ENCODE data around the gene PRKCB.

PRKCB gene

DNA sequence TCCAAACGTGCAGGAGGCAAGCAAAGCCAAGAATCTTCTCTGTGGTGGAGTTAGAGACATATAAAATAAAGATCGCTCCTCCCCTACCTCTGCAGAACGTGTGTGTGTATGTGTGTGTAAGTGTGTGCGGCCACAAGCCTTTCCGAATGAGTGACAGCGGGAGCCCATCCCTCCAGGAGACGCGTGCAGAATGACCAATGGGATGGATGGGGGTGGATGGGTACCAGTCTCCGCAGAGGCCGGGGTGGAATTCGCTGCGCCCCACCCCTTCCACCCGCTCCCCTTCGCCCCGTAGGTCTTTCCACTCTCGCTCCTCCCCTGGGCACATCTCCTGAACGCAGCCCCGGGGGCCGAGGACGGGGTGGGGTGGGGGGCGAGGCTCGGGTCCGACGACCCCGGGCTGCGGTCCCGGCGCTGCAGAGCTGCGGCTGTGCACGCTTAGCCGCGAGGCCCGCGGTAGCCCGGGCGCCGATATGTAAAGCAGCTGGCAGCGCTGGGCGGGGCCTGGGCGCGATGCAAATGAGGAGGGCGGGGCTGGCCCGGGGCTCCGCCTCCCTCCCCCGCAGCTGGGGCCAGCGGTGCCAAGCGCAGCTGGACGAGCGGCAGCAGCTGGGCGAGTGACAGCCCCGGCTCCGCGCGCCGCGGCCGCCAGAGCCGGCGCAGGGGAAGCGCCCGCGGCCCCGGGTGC, at the start of gene PRKCB:
TSS of gene PRKCB (plus strand) at position 594 of the 688 bp plus-strand sequence.
- peak; percentile 89 for DNase-seq (ENCODE audit: low spot score)

DNA sequence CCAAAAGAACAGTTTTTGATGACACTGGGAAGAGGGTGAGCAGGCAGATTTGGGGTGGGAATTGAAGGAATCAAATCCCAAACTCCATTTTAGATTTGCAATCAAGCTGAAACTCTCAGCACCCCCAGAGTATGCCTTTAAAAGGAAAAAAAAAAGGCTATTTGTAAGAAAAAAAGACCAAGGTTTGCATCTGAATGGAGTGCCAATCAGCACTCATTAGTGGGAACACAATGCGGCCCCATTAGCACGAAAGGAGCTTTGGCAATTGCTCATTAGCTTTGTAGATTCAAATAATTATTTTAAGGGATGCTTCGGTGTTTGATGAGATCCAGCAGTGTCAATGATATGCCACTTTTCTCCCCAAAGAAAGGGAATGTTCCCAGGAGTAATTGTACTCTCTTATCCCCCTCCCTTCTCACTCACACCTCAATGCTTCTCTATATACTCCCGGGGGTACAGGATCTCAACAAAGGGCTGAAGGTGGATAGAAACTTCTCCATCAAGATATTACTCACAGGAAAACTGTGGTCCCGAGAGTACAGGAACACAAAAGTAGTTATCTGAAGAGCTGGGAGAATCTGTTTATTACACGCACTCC, 48.7 kb upstream of the PRKCB start:
- DNase-seq (ENCODE audit: low spot score) = no peak

DNA sequence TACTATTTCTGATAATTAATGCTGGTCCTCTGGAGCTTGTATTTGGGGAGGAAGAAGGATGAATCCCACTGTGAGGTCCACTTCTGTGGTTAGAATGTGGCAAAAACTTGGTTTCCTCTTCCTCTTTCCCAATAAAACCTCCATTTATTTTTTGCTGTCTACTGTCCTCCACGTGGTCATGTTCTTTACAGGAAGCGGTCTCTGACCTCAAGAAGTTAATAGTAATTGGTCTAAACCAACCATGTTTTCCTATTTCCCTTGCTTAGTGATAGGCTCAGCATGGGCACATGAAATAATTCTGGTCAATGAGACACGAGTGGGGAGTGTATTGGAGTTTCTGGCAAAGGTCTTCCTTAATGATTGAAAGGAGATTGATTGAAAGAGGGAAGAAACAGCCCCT, 47.1 kb upstream of the PRKCB start:
- DNase-seq (ENCODE audit: low spot score) = no peak

DNA sequence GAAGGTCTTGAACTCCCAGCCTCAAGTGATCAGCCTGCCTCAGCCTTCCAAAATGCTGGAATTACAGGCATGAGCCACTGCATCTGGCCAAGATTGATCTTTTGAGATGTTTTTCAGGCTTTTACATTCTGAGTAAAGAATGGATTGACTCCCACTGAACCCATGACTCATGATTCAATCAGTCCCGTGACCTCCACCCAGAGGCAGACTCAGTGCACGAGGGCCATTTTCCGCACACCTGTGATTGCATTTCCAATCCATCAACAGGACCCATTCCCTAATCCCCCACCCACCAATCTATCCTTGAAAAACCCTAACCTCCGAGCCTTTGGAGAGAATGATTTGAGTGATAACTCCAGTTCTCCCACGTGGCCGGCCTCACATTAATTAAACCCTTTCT, 40.4 kb upstream of the PRKCB start:
- DNase-seq (ENCODE audit: low spot score) = no peak

DNA sequence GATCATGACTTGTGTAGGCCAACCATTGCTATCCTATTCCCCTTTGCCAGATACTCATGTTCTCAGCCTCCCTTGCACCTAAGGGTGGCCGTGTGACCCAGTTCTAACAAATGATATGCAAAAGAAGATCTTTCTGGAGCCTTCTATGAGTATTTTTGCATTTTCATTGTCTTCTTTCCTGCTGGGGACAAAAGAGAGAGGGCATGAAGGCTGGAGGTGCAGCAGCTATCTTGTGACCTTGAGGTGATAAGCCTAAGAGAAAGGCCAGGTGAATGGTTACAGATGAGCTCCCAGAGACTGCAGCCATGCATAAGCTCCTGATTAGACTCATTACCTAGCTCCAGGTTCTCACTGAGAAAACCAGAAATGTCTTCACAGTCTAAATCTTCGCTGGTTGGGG, 38.8 kb upstream of the PRKCB start:
- no peak for DNase-seq (ENCODE audit: low spot score)

DNA sequence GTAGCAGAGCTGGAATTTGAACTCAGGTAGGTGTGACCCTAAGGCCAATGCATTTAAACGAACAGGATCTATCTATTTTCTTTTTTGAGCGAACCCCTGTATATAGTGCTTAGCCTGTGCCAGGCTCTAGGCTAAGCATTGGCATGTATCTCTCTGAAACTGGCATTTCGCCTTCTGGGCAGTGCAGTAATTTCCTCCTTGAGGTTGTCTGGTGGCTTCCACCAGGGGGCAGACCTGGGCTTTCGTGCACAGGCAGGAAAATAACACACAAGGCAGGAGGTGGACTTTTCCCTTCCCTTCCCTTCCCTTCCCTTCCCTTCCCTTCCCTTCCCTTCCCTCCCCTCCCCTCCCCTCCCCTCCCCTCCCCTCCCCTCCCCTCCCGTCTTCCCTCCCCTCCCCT, 34.4 kb upstream of the PRKCB start:
- peak; percentile 77 for DNase-seq (ENCODE audit: low spot score)

DNA sequence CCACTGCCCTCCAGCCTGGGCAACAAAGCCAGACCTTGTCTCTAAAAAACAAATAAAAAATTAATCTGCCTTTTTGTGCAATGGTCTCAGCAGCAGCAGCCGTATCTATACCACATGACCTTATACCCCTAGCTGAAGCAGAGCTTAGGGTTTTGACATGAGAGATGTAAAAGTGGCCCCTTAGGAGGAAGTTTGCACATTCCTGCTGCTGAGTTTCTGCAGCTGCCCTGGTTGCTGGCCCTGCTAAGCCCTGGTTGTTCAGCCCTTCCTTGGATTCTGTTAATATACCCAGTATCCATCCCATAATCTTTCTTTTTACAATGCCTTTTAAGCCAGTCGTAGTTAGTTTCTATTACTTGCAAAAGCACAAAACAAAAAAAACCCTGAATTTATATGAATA, 33.0 kb upstream of the PRKCB start:
- no peak for DNase-seq (ENCODE audit: low spot score)

DNA sequence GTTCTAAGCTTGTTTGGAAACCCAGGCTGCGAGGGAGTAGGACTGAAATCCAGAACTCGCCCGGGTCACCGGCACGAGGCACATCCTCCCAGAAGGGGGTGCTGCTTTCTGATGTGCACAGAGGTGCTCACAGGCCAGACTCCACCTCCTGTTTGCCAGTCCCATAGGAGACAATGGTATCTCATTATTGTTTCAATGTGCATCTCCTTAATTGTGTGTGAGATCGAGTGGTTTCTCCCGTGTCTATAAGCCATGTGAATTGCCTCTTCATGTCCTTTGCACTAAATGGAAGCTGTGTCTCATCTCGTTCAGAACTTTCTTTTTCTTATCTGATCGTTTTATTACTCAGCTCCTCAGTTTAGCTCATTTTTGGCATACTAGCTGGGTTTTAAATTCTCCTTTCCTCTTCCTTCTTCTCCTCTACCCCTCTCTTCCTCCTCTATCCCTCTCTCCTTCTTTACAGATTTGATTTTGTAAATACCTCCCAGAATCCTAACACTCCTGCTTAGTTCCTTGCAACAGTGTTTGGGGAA, 32.1 kb upstream of the PRKCB start:
- DNase-seq (ENCODE audit: low spot score) = peak; percentile 75

DNA sequence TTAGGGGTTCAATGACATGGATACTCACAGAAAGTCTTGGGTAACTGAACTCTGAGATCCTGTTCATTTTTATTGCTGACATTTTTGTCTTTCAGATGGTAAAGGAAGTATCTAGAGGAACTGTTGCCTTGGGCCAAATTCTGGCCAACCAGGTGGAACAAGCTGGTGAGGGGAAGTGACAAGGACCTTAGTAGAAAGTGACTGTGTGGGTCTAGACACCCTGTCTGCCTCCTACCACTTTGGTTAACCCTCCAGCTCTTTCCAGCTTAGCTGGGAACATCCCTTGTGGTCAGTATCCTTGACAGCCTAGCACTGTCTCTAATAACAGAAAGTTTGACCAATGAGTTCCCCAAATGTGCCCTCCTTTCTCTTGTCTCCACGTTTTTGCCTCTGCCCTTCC, 28.8 kb upstream of the PRKCB start:
- DNase-seq (ENCODE audit: low spot score) = no peak

DNA sequence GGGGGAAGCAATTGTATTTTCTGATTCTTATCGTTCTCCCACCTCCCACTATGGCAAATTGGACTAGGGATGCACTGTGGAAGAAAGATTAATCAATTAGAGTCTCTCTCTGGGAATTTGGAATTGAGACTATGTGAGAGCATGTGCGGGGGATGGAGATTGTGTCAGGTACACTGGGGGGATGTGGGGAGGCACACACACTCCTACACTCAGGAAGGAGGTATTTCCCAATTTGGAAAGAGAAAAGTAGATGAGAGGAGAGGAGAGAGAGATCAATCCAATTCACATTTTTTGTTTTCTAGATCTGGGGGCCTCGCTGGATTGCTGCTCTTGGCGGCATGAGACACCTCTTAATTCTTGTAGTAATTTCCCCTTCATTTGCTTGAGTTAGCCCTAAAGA, 14.3 kb upstream of the PRKCB start:
- DNase-seq (ENCODE audit: low spot score) = no peak

DNA sequence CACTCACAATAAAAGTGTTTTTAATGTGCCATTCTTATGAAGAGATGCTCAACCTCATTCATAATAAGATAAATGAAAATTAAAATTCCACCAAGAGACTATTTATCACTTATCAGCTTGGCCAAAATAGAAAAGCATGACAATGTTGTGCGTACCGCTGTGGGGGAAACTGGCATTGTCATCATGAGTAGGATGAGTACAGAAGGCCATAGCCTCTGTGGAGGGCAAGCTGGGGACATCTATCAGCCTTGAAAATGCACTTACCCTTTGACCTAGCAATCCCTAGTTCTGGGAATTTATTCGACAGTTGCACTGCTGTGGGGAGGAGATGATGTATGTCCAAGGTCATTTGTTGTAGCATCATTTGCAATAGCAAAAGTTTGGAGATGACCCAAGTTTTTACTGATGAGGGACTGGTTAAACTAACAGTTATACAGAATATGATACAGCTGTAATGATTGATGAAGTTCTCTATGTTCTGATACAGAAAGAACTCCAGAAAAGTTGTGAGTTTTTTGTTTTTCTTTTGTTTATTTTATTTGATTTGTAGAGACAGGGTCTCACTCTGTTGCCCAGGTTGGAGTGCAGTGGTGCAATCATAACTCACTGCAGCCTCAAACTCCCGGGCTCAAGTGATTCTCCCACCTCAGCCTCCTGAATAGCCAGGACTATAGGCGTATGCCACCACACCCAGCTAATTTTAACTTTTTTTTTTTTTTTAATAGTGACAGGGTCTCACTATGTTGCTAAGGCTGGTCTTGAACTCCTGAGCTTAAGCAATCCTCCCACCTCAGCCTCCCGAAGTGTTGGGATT, 13.7 kb upstream of the PRKCB start:
- DNase-seq (ENCODE audit: low spot score) = no peak

DNA sequence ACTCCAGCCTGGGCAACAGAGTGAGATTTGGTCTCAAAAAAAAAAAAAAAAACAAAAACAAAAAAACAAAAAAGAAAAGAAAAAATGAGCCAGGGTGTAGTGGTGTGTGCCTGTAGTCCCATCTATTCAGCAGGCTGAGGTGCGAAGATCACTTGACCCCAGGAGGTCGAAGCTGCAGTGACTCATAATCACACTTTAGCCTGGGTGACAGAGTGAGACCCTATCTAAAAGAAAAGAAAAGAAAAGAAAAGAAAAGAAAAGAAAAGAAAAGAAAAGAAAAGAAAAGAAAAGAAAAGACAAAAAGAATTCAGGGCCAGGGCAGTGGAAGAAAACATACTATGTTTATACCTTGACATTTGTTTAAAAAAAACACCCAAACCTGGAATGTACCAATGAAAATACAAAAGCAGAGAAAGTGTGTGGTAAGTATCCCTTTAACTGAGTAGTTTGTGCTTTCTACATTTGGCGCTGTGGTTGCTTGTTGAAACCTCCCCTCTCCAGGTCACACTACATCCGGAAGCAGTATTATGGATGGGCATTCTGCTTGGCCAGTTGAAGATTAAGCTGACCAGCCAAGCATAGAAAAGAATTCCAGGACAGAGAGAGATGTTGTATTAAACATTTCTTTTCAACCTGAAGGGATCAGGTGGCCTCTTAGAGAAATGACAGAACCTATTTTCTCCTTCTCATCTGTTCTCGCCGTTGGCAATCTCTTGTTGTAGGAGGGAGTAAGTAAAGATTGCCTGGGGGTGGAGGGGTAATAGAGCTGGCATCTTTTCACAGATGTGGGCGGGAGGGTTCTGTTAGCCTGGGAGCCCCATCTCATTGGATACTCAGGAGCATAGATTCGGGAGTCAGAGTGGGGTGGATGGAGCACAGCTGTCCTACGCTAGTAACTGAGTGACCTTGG, 12.1 kb upstream of the PRKCB start:
- no peak for DNase-seq (ENCODE audit: low spot score)

DNA sequence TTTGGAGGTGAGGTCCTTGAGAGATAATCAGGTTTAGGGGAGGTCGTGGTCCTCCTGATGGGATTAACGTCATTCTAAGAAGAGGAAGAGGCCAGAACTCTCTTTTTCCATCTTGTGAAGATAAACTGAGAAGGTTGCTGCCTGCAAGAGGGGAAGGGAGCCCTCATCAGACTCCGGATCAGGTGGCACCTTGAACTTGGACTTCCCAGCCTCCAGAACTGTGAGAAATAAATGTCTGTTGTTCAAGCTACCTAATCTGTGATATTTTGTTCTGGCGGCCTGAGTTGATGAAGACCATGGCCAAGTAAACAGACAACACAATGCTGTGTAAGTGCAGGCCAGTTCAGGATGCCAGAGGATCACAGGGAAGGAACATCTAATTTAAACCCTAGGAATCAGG, 10.9 kb upstream of the PRKCB start:
- DNase-seq (ENCODE audit: low spot score) = no peak

DNA sequence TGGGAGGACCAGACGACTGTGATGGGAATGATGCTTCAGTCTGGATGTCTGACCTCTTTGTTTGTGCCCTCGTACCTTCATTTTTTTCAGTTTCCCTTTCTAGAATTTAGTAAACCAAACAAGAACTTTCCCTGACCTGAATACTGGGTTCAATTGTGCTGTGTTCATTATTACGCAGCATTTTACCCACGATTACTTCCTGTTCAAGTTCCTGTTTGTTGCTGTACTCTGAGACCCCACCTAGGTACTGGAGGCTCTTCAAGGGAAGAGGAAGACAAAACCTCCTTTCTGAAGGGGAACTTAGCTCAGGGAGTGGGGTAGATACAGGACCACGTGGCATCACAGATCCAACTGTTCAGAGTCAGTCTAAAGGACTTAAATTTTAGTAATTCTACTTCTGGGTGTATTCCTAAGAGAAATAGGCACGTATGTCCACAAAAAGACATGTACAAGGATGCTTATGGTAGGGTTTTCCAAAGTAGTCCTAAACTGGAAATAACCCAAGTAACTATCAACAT, 9.2 kb upstream of the PRKCB start:
- DNase-seq (ENCODE audit: low spot score) = peak; percentile 61

DNA sequence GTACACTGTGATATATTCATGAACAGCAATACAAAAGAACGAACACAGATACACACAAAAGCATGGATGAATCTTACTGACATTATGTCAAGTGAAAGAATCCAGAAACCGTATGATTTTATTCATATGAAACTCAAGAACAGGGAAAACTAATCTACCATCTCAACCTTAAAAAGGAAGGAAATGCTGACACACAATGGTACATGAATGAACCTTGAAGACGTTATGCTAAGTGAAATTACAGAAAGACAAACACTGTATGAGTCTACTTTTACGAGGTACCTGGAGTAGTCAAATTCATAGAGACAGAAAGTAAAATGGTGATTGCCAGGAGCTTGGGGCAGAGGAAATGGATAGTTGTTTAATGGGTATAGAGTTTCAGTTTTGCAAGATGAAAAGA, 8.7 kb upstream of the PRKCB start:
- peak; percentile 21 for DNase-seq (ENCODE audit: low spot score)

DNA sequence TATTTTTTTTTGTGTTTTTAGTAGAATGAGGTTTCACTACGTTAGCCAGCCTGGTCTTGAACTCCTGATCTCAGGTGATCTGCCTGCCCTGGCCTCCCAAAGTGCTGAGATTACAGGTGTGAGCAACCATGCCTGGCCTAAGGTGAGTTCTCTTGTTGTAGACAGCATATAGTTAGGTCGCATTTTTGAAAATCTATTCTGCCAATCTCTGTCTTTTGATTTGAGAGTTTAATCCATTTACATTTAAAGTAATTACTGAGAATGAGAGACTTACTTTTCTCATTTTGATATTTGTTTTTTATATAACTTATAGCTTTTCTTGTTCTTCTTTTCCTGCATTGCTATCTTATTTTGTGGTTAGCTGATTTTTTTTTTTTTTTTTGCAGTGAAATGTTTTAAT, 6.3 kb upstream of the PRKCB start:
- no peak for DNase-seq (ENCODE audit: low spot score)

DNA sequence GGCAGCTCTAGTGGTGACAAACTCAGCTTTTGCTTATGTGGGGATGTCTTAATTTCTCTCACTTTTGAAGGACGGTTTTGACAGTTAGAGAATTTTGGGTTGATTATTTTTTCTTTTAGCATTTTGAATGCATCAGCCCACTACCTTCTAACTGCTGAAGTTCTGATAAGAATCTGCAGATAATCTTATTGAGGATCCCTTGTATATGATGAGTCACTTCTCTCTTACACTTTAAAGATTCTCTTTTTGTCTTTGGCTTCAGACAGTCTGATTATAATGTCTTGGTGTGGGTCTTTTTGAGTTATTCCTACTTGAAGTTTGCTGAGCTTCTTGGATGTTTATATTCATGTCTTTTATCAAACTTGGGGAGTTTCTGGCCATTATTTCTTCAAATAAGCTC, 5.5 kb upstream of the PRKCB start:
- no peak for DNase-seq (ENCODE audit: low spot score)

DNA sequence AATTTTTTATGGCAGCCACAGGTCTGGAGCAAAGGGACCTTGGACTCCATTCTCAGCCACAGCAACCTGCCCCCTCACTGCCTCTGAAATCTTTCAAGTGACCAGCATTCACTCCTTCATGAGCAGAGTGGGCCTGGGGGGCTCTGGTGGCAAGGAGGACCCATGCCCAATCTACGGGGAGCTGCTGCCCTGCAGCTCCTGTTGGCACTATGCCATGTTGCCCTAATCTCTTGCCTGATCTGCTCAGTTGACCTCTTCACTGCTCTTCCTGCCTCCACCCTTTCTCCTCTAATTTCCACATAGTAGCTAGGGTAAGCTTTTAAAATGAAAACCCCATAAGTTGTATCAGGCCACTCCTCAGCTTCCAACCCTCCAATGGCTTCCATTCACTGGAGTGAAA, 2.9 kb upstream of the PRKCB start:
- no peak for DNase-seq (ENCODE audit: low spot score)

DNA sequence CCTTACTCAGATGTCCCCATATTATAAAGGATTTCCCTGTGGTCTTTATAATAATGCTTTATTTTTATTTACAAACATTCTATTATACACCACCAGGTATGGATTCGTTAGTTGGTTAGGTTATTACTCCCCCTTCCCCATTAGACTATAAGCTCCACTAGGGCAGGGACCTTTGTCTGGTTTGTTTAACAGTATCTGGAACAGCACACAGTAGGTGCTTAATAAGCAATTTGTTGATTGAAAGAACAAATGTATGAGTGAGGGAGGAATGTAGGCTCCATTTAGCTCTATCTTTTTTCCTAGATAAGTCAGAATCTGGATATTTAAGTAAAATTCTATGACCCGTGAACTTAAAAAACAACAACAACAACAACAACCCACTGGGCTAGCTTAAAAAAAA, 2.3 kb upstream of the PRKCB start:
- no peak for DNase-seq (ENCODE audit: low spot score)

DNA sequence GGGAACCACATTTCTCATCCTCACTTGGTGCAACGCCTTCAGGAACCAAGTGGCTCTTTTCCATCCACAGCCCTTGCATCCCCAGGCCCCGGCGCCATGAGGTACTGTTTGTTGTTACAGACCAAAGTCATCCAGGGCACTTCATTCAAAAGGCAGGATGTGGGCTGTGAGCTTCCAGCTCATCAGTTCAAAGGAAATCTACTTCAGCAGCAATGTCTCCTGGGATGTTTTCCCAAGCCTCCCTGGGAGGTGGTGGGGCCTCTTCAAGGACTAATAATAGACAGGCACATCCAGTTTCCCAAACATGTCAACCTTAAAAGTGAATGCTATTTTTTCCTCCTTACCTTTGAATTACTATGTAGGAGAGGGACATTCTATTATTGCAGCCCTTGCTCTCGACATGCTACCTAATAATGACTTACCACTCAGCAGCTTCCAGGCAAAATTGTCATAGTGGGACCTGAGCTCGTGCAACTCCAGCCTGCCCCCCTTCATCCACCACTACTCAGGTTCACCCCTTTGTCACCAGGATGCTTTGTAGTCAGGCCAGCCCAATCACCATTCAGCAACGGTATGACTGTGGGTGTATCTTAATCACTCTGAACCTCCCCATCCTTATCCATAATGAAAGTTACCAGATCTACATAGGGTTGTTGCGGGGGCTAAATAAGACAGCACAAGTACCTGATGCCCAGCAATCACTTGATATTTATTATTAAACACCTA, 1.7 kb upstream of the PRKCB start:
- DNase-seq (ENCODE audit: low spot score) = no peak

DNA sequence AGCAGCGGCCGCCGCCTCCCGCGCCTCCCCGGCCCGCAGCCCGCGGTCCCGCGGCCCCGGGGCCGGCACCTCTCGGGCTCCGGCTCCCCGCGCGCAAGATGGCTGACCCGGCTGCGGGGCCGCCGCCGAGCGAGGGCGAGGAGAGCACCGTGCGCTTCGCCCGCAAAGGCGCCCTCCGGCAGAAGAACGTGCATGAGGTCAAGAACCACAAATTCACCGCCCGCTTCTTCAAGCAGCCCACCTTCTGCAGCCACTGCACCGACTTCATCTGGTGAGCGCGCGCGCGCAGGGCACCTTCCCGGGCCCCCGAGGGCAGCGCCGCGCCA, 258 bp downstream of the PRKCB start:
- DNase-seq (ENCODE audit: low spot score) = no peak

Measured in CD4-positive, alpha-beta T cell treated with Interleukin-2 at 100 ng/mL for 4 hours (primary cell).